Glutamatergic neuron (in vitro differentiated cells): Measurements from ENCODE around the gene PCDH20. TPM values are rescaled to one million over a fixed set of nuclear protein-coding genes. Genes with fewer than 3 reads are reported as not detected.

Source experiments
- DNase-seq: peaks from one replicate; pipeline ENCODE4 v3.0.0; 2022
- H3K27ac Mint-ChIP-seq: one replicate; pipeline ENCODE4 v1.8.0; 2020; ENCODE audit warnings: mild to moderate bottlenecking, mixed read lengths, inconsistent platforms; ENCODE audit not compliant: unreplicated experiment
- H3K27me3 Mint-ChIP-seq: one replicate; pipeline ENCODE4 v1.8.0; 2020; ENCODE audit warnings: mild to moderate bottlenecking, moderate library complexity, mixed read lengths, inconsistent platforms; ENCODE audit not compliant: unreplicated experiment
- H3K36me3 Mint-ChIP-seq: one replicate; pipeline ENCODE4 v1.8.0; 2020; ENCODE audit warnings: mild to moderate bottlenecking, mixed read lengths, inconsistent platforms; ENCODE audit not compliant: unreplicated experiment
- H3K4me1 Mint-ChIP-seq: one replicate; pipeline ENCODE4 v1.8.0; 2020; ENCODE audit warnings: mild to moderate bottlenecking, low read depth, mixed read lengths, inconsistent platforms; ENCODE audit not compliant: unreplicated experiment
- H3K4me3 Mint-ChIP-seq: one replicate; pipeline ENCODE4 v1.8.0; 2020; ENCODE audit warnings: mild to moderate bottlenecking, mixed read lengths, inconsistent platforms; ENCODE audit not compliant: unreplicated experiment
- H3K9me3 Mint-ChIP-seq: one replicate; pipeline ENCODE4 v1.8.0; 2020; ENCODE audit warnings: mild to moderate bottlenecking, moderate library complexity, mixed read lengths, inconsistent platforms; ENCODE audit not compliant: unreplicated experiment
- CTCF ChIP-seq: fragments of 200-600 bp; sonication (generic); IDR thresholded peaks from one replicate; pipeline ENCODE4 v1.5.0; 2021; ENCODE audit not compliant: partially characterized antibody, unreplicated experiment
- total RNA-seq: library from RNA; stranded (reverse); fragmentation: NEBNext Ultra II Directional; extraction: Animal tissue kit (Norgen Biotek cat#: 25700); gene quantifications from one replicate; pipeline ENCODE4 v1.2.1, GENCODE V29; 2021; ENCODE audit not compliant: unreplicated experiment

Gene PCDH20
- total RNA-seq, 1 donor from 2014 or later = 0.64 TPM

GRCh38 chr13:61410669-61411297 is 4.9 kb downstream of the PCDH20 start:
- H3K36me3 Mint-ChIP-seq = no peaks in the 10 kb centered on the region
- peaks cover 5% of the 10 kb centered on the region for H3K4me1 Mint-ChIP-seq
- TF ChIP-seq CTCF = peak; percentile 69
- DNase-seq = no peak
- peaks cover 3% of the 10 kb centered on the region for H3K27me3 Mint-ChIP-seq
- no peaks in the 10 kb centered on the region for H3K9me3 Mint-ChIP-seq
- H3K27ac Mint-ChIP-seq = no peak overlapping the region
- H3K4me3 Mint-ChIP-seq = no peak overlapping the region

- Mint-ChIP-seq H3K27ac (no peak overlapping the region), H3K36me3 (no peaks in the 10 kb centered on the region), H3K4me1 (peaks cover 5% of the 10 kb centered on the region), H3K4me3 (no peak overlapping the region), H3K9me3 (no peaks in the 10 kb centered on the region), H3K27me3 (peaks cover 3% of the 10 kb centered on the region)
- no peak for TF ChIP-seq CTCF
- no peak for DNase-seq
These were observed 5.4 kb downstream of the PCDH20 start for GRCh38 chr13:61410266-61410665.

GRCh38 chr13:61408571-61408970 is 7.1 kb downstream of the PCDH20 start:
- peaks cover 3% of the 10 kb centered on the region for H3K4me1 Mint-ChIP-seq
- H3K27ac Mint-ChIP-seq = no peak overlapping the region
- H3K27me3 Mint-ChIP-seq = peaks cover 3% of the 10 kb centered on the region
- no peaks in the 10 kb centered on the region for H3K9me3 Mint-ChIP-seq
- no peaks in the 10 kb centered on the region for H3K36me3 Mint-ChIP-seq
- DNase-seq = no peak
- H3K4me3 Mint-ChIP-seq = no peak overlapping the region
- TF ChIP-seq CTCF = no peak

GRCh38 chr13:61406275-61406674 is 9.4 kb downstream of the PCDH20 start:
- no peak for TF ChIP-seq CTCF
- H3K27me3 Mint-ChIP-seq = no peaks in the 10 kb centered on the region
- no peaks in the 10 kb centered on the region for H3K9me3 Mint-ChIP-seq
- no peaks in the 10 kb centered on the region for H3K4me1 Mint-ChIP-seq
- H3K4me3 Mint-ChIP-seq = no peak overlapping the region
- H3K36me3 Mint-ChIP-seq = no peaks in the 10 kb centered on the region
- no peak for DNase-seq
- no peak overlapping the region for H3K27ac Mint-ChIP-seq

GRCh38 chr13:61396121-61396520 is 19.5 kb downstream of the PCDH20 start:
- Mint-ChIP-seq H3K27ac (no peak overlapping the region), H3K4me3 (no peak overlapping the region), H3K9me3 (no peaks in the 10 kb centered on the region), H3K4me1 (no peaks in the 10 kb centered on the region), H3K36me3 (no peaks in the 10 kb centered on the region), H3K27me3 (no peaks in the 10 kb centered on the region)
- DNase-seq = no peak
- TF ChIP-seq CTCF = no peak
